OCI-LY7 (cell line): ENCODE data around the gene STBD1. TPM values are rescaled to one million over a fixed set of nuclear protein-coding genes. Genes with fewer than 3 reads are reported as not detected.

Experiments
- Bru-seq: library from RNA; stranded (reverse); fragments of 400-500 nt; gene quantifications from one replicate; lab custom pipeline; 2021; lab: Mats Ljungman, UMichigan
- BruChase-seq, 2 experiments: library from RNA; stranded (reverse); fragments of 400-500 nt; gene quantifications; one replicate each; lab custom pipeline; 2021; lab: Mats Ljungman, UMichigan
- BruUV-seq: library from RNA; stranded (reverse); fragments of 400-500 nt; replicated peaks from 2 replicates; lab custom pipeline; 2021; lab: Mats Ljungman, UMichigan
- CTCF ChIA-PET: fragments of 300-600 bp; sonication (Branson Sonifier 250); formaldehyde crosslinking; loops from one replicate; lab custom pipeline; 2022; ENCODE audit warnings: antibody characterized with exemption; ENCODE audit not compliant: unreplicated experiment; lab: Charles Lee
- POLR2A ChIA-PET: fragments of 300-600 bp; sonication (Branson Sonifier 250); formaldehyde crosslinking; loops from one replicate; lab custom pipeline; 2022; ENCODE audit warnings: antibody characterized with exemption; lab: Charles Lee
- DNase-seq: peaks from one replicate; pipeline ENCODE4 v3.0.0-alpha.2; 2015; ENCODE audit warnings: low spot score
- H2AFZ ChIP-seq: fragments of 200-600 bp; sonication (generic), shearing (Covaris generic); 2 replicates; pipeline ENCODE4 v1.6.1; 2014; ENCODE audit warnings: mild to moderate bottlenecking, antibody characterized with exemption, low read length, moderate library complexity
- H3K27ac ChIP-seq: fragments of 200-600 bp; sonication (generic); 2 replicates; pipeline ENCODE4 v1.5.1; 2014; ENCODE audit warnings: mixed run types, low read depth, mild to moderate bottlenecking, moderate library complexity, low read length, inconsistent platforms; ENCODE audit not compliant: poor library complexity, severe bottlenecking
- H3K36me3 ChIP-seq: fragments of 200-600 bp; sonication (generic); 2 replicates; pipeline ENCODE4 v1.6.1; 2014; ENCODE audit warnings: mild to moderate bottlenecking, antibody characterized with exemption, low read length, moderate library complexity, mixed read lengths; ENCODE audit not compliant: insufficient read depth
- H3K4me1 ChIP-seq: fragments of 200-600 bp; sonication (generic); 2 replicates; pipeline ENCODE4 v1.5.1; 2014; ENCODE audit warnings: mild to moderate bottlenecking, low read length; ENCODE audit not compliant: insufficient read depth, poor library complexity, severe bottlenecking
- H3K4me2 ChIP-seq: fragments of 200-600 bp; sonication (generic); 2 replicates; pipeline ENCODE4 v1.6.1; 2014; ENCODE audit warnings: mild to moderate bottlenecking, low read length
- H3K4me3 ChIP-seq: fragments of 200-600 bp; sonication (generic); 2 replicates; pipeline ENCODE4 v1.5.1; 2014; ENCODE audit warnings: mild to moderate bottlenecking, low read depth, low read length; ENCODE audit not compliant: poor library complexity, severe bottlenecking
- H3K79me2 ChIP-seq: fragments of 200-600 bp; sonication (generic); 2 replicates; pipeline ENCODE4 v1.6.1; 2016; ENCODE audit warnings: low read depth, mild to moderate bottlenecking, low read length, moderate library complexity, mixed read lengths; ENCODE audit not compliant: insufficient read depth
- H3K9me2 ChIP-seq: fragments of 200-600 bp; sonication (generic); 2 replicates; pipeline ENCODE4 v1.6.1; 2016; ENCODE audit warnings: mild to moderate bottlenecking, low read length, mixed read lengths; ENCODE audit not compliant: insufficient read depth
- H3K9me3 ChIP-seq: fragments of 200-600 bp; sonication (generic); 2 replicates; pipeline ENCODE4 v1.6.1; 2014; ENCODE audit warnings: mild to moderate bottlenecking, mixed run types, low read length, mixed read lengths
- H4K20me1 ChIP-seq: fragments of 200-600 bp; sonication (generic); 2 replicates; pipeline ENCODE4 v1.6.1; 2014; ENCODE audit warnings: mild to moderate bottlenecking, antibody characterized with exemption, low read length, moderate library complexity, mixed read lengths; ENCODE audit not compliant: insufficient read depth
- CTCF ChIP-seq: fragments of 200-600 bp; sonication (generic); conservative IDR thresholded peaks from 2 replicates; pipeline ENCODE4 v1.5.1; 2014; ENCODE audit warnings: mild to moderate bottlenecking, antibody characterized with exemption, low read length, moderate library complexity, mixed read lengths
- EZH2phosphoT487 ChIP-seq: fragments of 200-600 bp; sonication (generic); IDR thresholded peaks from 2 replicates; pipeline ENCODE4 v1.6.1; 2018; ENCODE audit warnings: low read depth, borderline replicate concordance, mild to moderate bottlenecking, mixed run types, antibody characterized with exemption, low read length, moderate library complexity, mixed read lengths
- intact Hi-C: fragments of 100-400 bp; cut with micrococcal nuclease; formaldehyde crosslinking; loops from one replicate; pipeline ENCODE4 v1.10.0; 2022; ENCODE audit not compliant: unreplicated experiment
- long read RNA-seq: library from polyadenylated mRNA; stranded (forward); transcript quantifications from one replicate; pipeline ENCODE4 v2.0.0, GENCODE V29; 2022
- total RNA-seq, 2 experiments: library from RNA; depleted of rRNA in 1 of 2; stranded (reverse); fragments of >200 nt in 1 of 2; shearing (Covaris generic) in 1 of 2; gene quantifications; 2 replicates each; pipeline ENCODE4 v1.2.3, GENCODE V29; 2014 to 2022

The STBD1 gene
- not detected in 2 replicates for total RNA-seq (2014; rRNA removed; shearing (Covaris generic))
- total RNA-seq (2022), result not detected in 2 replicates
- Bru-seq, nascent RNA, result not detected
- not detected for BruChase-seq, experiment 1, labeled RNA remaining after a 6-hour chase
- BruChase-seq, experiment 2, labeled RNA remaining after a 2-hour chase, result not detected
- long read RNA-seq, result 0 reads

DNA sequence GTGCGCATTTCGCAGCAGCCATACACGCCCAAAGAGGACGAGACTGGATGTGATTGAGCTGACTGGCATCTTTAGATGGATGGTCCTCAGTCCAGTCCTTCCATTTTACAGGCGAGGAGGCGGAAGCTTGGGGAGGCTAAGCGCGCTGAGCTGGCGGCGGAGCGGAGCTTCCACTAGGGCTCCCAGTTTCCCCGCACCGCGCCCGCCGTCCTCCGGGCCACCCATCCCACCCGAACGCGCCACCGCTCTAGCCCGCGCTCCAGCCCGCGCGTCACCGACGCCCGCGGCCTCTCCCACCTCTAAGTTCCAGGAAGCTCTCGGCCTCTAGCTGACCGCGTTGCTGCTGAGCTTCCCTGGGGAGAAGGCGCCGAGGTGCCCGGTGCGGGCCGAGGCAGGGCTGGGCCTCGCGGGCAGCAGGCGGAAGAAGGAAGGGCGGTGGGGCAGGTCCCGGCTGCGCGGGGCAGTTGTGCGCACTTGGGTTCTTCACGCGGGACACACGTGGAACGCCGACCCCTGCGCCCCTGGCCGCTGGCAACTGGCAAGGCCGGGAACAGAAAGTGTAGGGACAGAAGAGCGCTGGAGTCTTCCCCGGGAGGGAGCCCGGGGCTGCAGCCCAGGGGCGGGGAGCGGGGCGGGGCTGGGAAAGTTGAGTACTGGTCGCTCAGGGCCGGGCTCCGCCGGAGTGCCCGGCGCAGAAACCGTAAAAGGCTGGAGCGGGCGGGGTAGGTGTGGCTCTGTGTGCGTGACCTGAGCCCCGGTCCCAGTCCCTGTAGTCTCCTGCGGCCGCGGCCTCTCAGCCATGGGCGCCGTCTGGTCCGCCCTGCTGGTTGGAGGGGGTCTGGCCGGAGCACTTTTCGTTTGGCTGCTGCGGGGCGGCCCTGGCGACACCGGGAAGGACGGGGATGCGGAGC is at the start of gene STBD1:
STBD1 (plus strand) TSS at position 763 of the 911 bp plus-strand sequence; CDS start at position 800, 37 bp downstream.
- POLR2A ChIA-PET, result interaction anchor here (0.6 kb wide), 1 partner anchor 195 kb away, joined by 3 read pairs; no protein-coding TSS in a partner anchor
- Histone ChIP-seq H3K4me2 (no peak within 1 kb of the TSS), H3K4me3 (no peak within 1 kb of the TSS), H3K27ac (no peak within 1 kb of the TSS), H3K9me2 (no peaks in the 10 kb centered on the region), H3K36me3 (no peaks in the 10 kb centered on the region), H3K79me2 (no peaks in the 10 kb centered on the region), H3K4me1 (no peaks in the 10 kb centered on the region), H2AFZ (no peak within 1 kb of the TSS), H3K9me3 (no peaks in the 10 kb centered on the region), H4K20me1 (no peaks in the 10 kb centered on the region)
- CTCF ChIA-PET, result interaction anchor here (0.6 kb wide), 1 partner anchor 582 kb away, joined by 4 read pairs; the partner anchor contains the start of gene USO1
- intact Hi-C loops, result no loop called here
- BruUV-seq, result no TSS peak
- DNase-seq, result no peak
- no peak for TF ChIP-seq EZH2phosphoT487
- TF ChIP-seq CTCF, result no peak

- no peaks in the 10 kb centered on the region for H3K79me2 ChIP-seq
- H3K4me3 ChIP-seq, result no peak overlapping the region
- H3K4me2 ChIP-seq, result no peak overlapping the region
- no peak for TF ChIP-seq CTCF
- no peak for TF ChIP-seq EZH2phosphoT487
- no peaks in the 10 kb centered on the region for H3K9me2 ChIP-seq
- no peaks in the 10 kb centered on the region for H3K36me3 ChIP-seq
- H3K9me3 ChIP-seq, result no peaks in the 10 kb centered on the region
- ChIA-PET POLR2A (interaction anchor here (0.6 kb wide), 1 partner anchor 639 kb away, joined by 4 read pairs; no protein-coding TSS in a partner anchor), CTCF (no interaction called here)
- DNase-seq, result no peak
- H3K27ac ChIP-seq, result no peak overlapping the region
- H4K20me1 ChIP-seq, result no peaks in the 10 kb centered on the region
- H3K4me1 ChIP-seq, result no peaks in the 10 kb centered on the region
- intact Hi-C loops, result no loop called here
- no peak overlapping the region for H2AFZ ChIP-seq
- BruUV-seq, result no TSS peak
Observed at GRCh38 chr4:76256968-76257367, 49.6 kb upstream of the STBD1 start.
